DMS114 treated with DMSO at 0.1 percent for 48 hours (cell line): ENCODE measurements around the gene AK9.

ENCODE experiments used
- DNase-seq: peaks from one replicate; lab custom pipeline; 2025; ENCODE audit not compliant: unreplicated experiment; lab: John Stamatoyannopoulos, UW

The AK9 gene

GRCh38 chr6:109485266-109485935 is 205.6 kb downstream of the AK9 start:
- no peak for DNase-seq

GRCh38 chr6:109484122-109484521 is 206.9 kb downstream of the AK9 start:
- DNase-seq, result no peak

GRCh38 chr6:109483735-109484057 is 207.3 kb downstream of the AK9 start:
- DNase-seq, result no peak

- peak; percentile 66 for DNase-seq
Observed at GRCh38 chr6:109482905-109483734, 207.9 kb downstream of the AK9 start, which contains the start of gene ZBTB24. TSS of gene ZBTB24 (minus strand) at chr6:109483219. CDS start at chr6:109482026, 1,193 bp downstream.

- DNase-seq, result no peak
Observed at GRCh38 chr6:109480993-109481480, 210.0 kb downstream of the AK9 start.

GRCh38 chr6:109478841-109479624 is 212.0 kb downstream of the AK9 start:
- DNase-seq, result no peak

- no peak for DNase-seq
Observed at GRCh38 chr6:109478222-109478805, 212.7 kb downstream of the AK9 start.

- no peak for DNase-seq
Observed at GRCh38 chr6:109477725-109478124, 213.3 kb downstream of the AK9 start.

GRCh38 chr6:109477184-109477583 is 213.8 kb downstream of the AK9 start:
- no peak for DNase-seq

GRCh38 chr6:109475625-109476024 is 215.4 kb downstream of the AK9 start:
- no peak for DNase-seq

GRCh38 chr6:109474995-109475394 is 216.0 kb downstream of the AK9 start:
- DNase-seq, result no peak

- DNase-seq, result no peak
Observed at GRCh38 chr6:109473120-109473519, 217.9 kb downstream of the AK9 start.

- no peak for DNase-seq
Observed at GRCh38 chr6:109472132-109472995, 218.6 kb downstream of the AK9 start.

GRCh38 chr6:109471105-109471810 is 219.7 kb downstream of the AK9 start:
- no peak for DNase-seq

GRCh38 chr6:109469591-109470189 is 221.3 kb downstream of the AK9 start:
- no peak for DNase-seq

GRCh38 chr6:109467696-109468095 is 223.3 kb downstream of the AK9 start:
- DNase-seq, result no peak

GRCh38 chr6:109466212-109466923 is 224.6 kb downstream of the AK9 start:
- DNase-seq, result no peak

GRCh38 chr6:109465772-109466171 is 225.2 kb downstream of the AK9 start:
- no peak for DNase-seq
